HepG2 (cell line): ENCODE results near the gene NTMT1. TPM values are rescaled to one million over a fixed set of nuclear protein-coding genes. Genes with fewer than 3 reads are reported as not detected.

Experiments
- ATF5 ChIP-seq: sonication (generic); formaldehyde crosslinking; IDR thresholded peaks from 2 replicates; pipeline ENCODE4 v1.4.0; 2020; ENCODE audit warnings: mild to moderate bottlenecking, low read depth, missing genetic modification reagents
- FOXP1 ChIP-seq, 2 experiments: fragments of 450-650 bp in 1 of 2; IDR thresholded peaks; 2 replicates each; pipeline ENCODE4 v1.6.1; 2017 to 2018; ENCODE audit warnings: antibody characterized with exemption in 1 of 2
- HNRNPH1 ChIP-seq: fragments of 200-400 bp; formaldehyde crosslinking; optimal IDR thresholded peaks from 2 replicates; pipeline ENCODE3; 2017; ENCODE audit warnings: mild to moderate bottlenecking, low read depth, low read length
- MXD1 ChIP-seq: sonication (generic); formaldehyde crosslinking; IDR thresholded peaks from 2 replicates; pipeline ENCODE4 v1.4.0; 2020; ENCODE audit warnings: mild to moderate bottlenecking, missing genetic modification reagents
- NFE2 ChIP-seq: sonication (generic); formaldehyde crosslinking; IDR thresholded peaks from 2 replicates; pipeline ENCODE4 v1.4.0; 2020; ENCODE audit warnings: missing genetic modification reagents
- NFYC ChIP-seq: IDR thresholded peaks from 2 replicates; pipeline ENCODE4 v1.6.1; 2016; ENCODE audit warnings: missing genetic modification reagents, missing compliant biosample characterization
- POLR2AphosphoS5 ChIP-seq: IDR thresholded peaks from 2 replicates; pipeline ENCODE4 v1.6.1; 2012; ENCODE audit warnings: low read depth, low read length
- RBAK ChIP-seq: sonication (generic); formaldehyde crosslinking; IDR thresholded peaks from 2 replicates; pipeline ENCODE4 v1.5.1; 2020; ENCODE audit warnings: mild to moderate bottlenecking, missing genetic modification reagents
- RBFOX2 ChIP-seq: fragments of 200-400 bp; formaldehyde crosslinking; IDR thresholded peaks from 2 replicates; pipeline ENCODE4 v1.6.1; 2017; ENCODE audit warnings: low read depth, mild to moderate bottlenecking, low read length
- SKIL ChIP-seq: sonication (generic); formaldehyde crosslinking; IDR thresholded peaks from 2 replicates; pipeline ENCODE4 v1.8.0; 2022; ENCODE audit warnings: missing genetic modification reagents, mild to moderate bottlenecking, moderate library complexity, borderline replicate concordance
- SPEN ChIP-seq: sonication (generic); formaldehyde crosslinking; IDR thresholded peaks from 2 replicates; pipeline ENCODE4 v1.5.1; 2020; ENCODE audit warnings: low read depth, mild to moderate bottlenecking, missing genetic modification reagents
- ZBTB2 ChIP-seq: sonication (generic); formaldehyde crosslinking; IDR thresholded peaks from 2 replicates; pipeline ENCODE4 v1.8.0; 2022; ENCODE audit warnings: low read depth, missing genetic modification reagents
- ZBTB38 ChIP-seq: sonication (generic); formaldehyde crosslinking; IDR thresholded peaks from 2 replicates; pipeline ENCODE4 v1.5.1; 2020; ENCODE audit warnings: mild to moderate bottlenecking, missing genetic modification reagents
- ZBTB44 ChIP-seq: sonication (generic); formaldehyde crosslinking; IDR thresholded peaks from 2 replicates; pipeline ENCODE4 v1.4.0; 2020; ENCODE audit warnings: missing genetic modification reagents
- ZNF12 ChIP-seq: sonication (generic); formaldehyde crosslinking; IDR thresholded peaks from 2 replicates; pipeline ENCODE4 v1.5.0; 2020; ENCODE audit warnings: missing genetic modification reagents
- ZNF282 ChIP-seq: fragments of 450-650 bp; IDR thresholded peaks from 2 replicates; pipeline ENCODE4 v1.6.1; 2018; ENCODE audit not compliant: partially characterized antibody
- ZNF331 ChIP-seq: sonication (generic); formaldehyde crosslinking; IDR thresholded peaks from 2 replicates; pipeline ENCODE4 v1.4.0; 2020; ENCODE audit warnings: missing genetic modification reagents
- ZNF354B ChIP-seq: sonication (generic); formaldehyde crosslinking; IDR thresholded peaks from 2 replicates; pipeline ENCODE4 v1.8.0; 2022; ENCODE audit warnings: mild to moderate bottlenecking, missing genetic modification reagents
- ZNF446 ChIP-seq: sonication (generic); formaldehyde crosslinking; IDR thresholded peaks from 2 replicates; pipeline ENCODE4 v1.5.0; 2020; ENCODE audit warnings: mild to moderate bottlenecking, missing genetic modification reagents
- ZNF547 ChIP-seq: sonication (generic); formaldehyde crosslinking; IDR thresholded peaks from 2 replicates; pipeline ENCODE4 v1.5.1; 2020; ENCODE audit warnings: mild to moderate bottlenecking, missing genetic modification reagents
- ZNF580 ChIP-seq: IDR thresholded peaks from 2 replicates; pipeline ENCODE4 v1.6.1; 2016; ENCODE audit warnings: low read depth, borderline replicate concordance
- ZSCAN29 ChIP-seq: sonication (generic); formaldehyde crosslinking; conservative IDR thresholded peaks from 2 replicates; pipeline ENCODE4 v1.4.0; 2020; ENCODE audit warnings: mild to moderate bottlenecking, missing genetic modification reagents
- polyA plus RNA-seq, 8 experiments: library from polyadenylated mRNA; depleted of rRNA in 3 of 8; stranded (reverse) in 7 of 8; unstranded in 1 of 8; fragments of >200 nt; fragmentation: Illumina TruSeq in 4 of 8; extraction: Trizol in 4 of 8; gene quantifications; 2 replicates each; pipeline versions ENCODE4 v1.2.1 to v1.2.3, GENCODE V29; 2011 to 2016; ENCODE audit warnings: low read depth in 4 of 8, missing spikeins in 1 of 8, mixed read lengths in 1 of 8; ENCODE audit not compliant: insufficient read depth in 1 of 8
- total RNA-seq, 5 experiments: library from RNA; depleted of rRNA; stranded (reverse); fragments of >200 nt; fragmentation: Illumina TruSeq; extraction: Trizol; gene quantifications; 2 replicates each; pipeline ENCODE4 v1.2.3, GENCODE V29; 2016; ENCODE audit warnings: low read depth in 1 of 5

Gene NTMT1
- total and polyA plus RNA-seq, 2 of the 13 experiments (the other 11 are each of a cell fraction or from before 2014, with no cell fraction given): 49.1 to 53.8 TPM

GRCh38 chr9:129606161-129607026 is 19.6 kb upstream of the NTMT1 start (continued):
- TF ChIP-seq MXD1 (CRISPR knock-in tag): no peak
- no peak for TF ChIP-seq NFE2
- peak; percentile 57 for TF ChIP-seq POLR2AphosphoS5
- no peak for TF ChIP-seq ZBTB2 (CRISPR knock-in tag)
- TF ChIP-seq RBFOX2: no peak
- 0 out of 2 replicates have a peak, but pooled peaks have one; percentile 36 for TF ChIP-seq ZNF354B (CRISPR knock-in tag)
- TF ChIP-seq HNRNPH1: no peak
- TF ChIP-seq ZBTB44 (CRISPR knock-in tag): no peak
- peak; percentile 32; the same call in 1 of the 2 replicates for TF ChIP-seq ZNF331 (CRISPR knock-in tag)
- no peak for TF ChIP-seq ZNF12 (CRISPR knock-in tag)
- no peak for TF ChIP-seq ZSCAN29
- TF ChIP-seq NFYC (CRISPR knock-in tag): peak; percentile 26; the same call in 1 of the 2 replicates
- no peak for TF ChIP-seq FOXP1 (IDR thresholded peaks at IDR 0.05)
- TF ChIP-seq FOXP1 (CRISPR knock-in tag; IDR thresholded peaks at IDR 0.05): no peak
- TF ChIP-seq ZNF547 (CRISPR knock-in tag): peak; percentile 61
- TF ChIP-seq ZBTB38: peak; percentile 72; the same call in 1 of the 2 replicates
- peak; percentile 78; the same call in 1 of the 2 replicates for TF ChIP-seq ZNF580 (CRISPR knock-in tag)
- no peak for TF ChIP-seq RBAK
- TF ChIP-seq SKIL (CRISPR knock-in tag): 0 out of 2 replicates have a peak, but pooled peaks have one; percentile 24
- TF ChIP-seq ZNF446 (CRISPR knock-in tag): no peak
- TF ChIP-seq ZNF282: no peak
- TF ChIP-seq SPEN (CRISPR knock-in tag): peak; percentile 89
- TF ChIP-seq ATF5 (CRISPR knock-in tag): no peak
